Upper lobe of left lung (tissue), 6 donors: Measurements from ENCODE around the gene NCOA4. TPM values are rescaled to one million over a fixed set of nuclear protein-coding genes. Genes with fewer than 3 reads are reported as not detected.

Experiments used
- ATAC-seq, 2 donors: fragments of 200-7000 bp; cut with Tn5 transposase; one replicate each; pipeline ENCODE4 v1.9.1; 2022; ENCODE audit warnings: mild to moderate bottlenecking in 2 of 2, moderate library complexity in 2 of 2; ENCODE audit not compliant: low FRiP score in 2 of 2
- DNase-seq, 2 donors: peaks; one replicate each; pipeline ENCODE4 v3.0.0-alpha.2; 2019 to 2020
- H3K27ac ChIP-seq, 4 donors: fragments of 200-600 bp; sonication (generic); one replicate each; pipeline ENCODE4 v1.5.1; 2016 to 2019
- H3K27me3 ChIP-seq, 4 donors: fragments of 200-600 bp; sonication (generic); one replicate each; pipeline ENCODE4 v1.5.1; 2017 to 2019
- H3K36me3 ChIP-seq, 4 donors: fragments of 200-600 bp; sonication (generic); one replicate each; pipeline ENCODE4 v1.5.1; 2016 to 2019
- H3K4me1 ChIP-seq, 4 donors: fragments of 200-600 bp; sonication (generic); one replicate each; pipeline ENCODE4 v1.5.1; 2018 to 2019
- H3K4me3 ChIP-seq, 4 donors: fragments of 200-600 bp; sonication (generic); one replicate each; pipeline ENCODE4 v1.5.1; 2017 to 2019; ENCODE audit warnings: mild to moderate bottlenecking in 2 of 4, moderate library complexity in 1 of 4
- H3K9me3 ChIP-seq, 4 donors: fragments of 200-600 bp; sonication (generic); one replicate each; pipeline ENCODE4 v1.5.1; 2018 to 2019
- EP300 ChIP-seq, 4 donors: sonication (generic); formaldehyde crosslinking; IDR thresholded peaks; one replicate each; pipeline ENCODE4 v1.5.1; 2017; ENCODE audit warnings: antibody characterized with exemption in 4 of 4, control low read depth in 2 of 4
- POLR2A ChIP-seq, 4 donors: fragments of 450-650 bp; IDR thresholded peaks; one replicate each; pipeline ENCODE4 v1.5.1; 2016 to 2017; ENCODE audit warnings: antibody characterized with exemption in 4 of 4, mild to moderate bottlenecking in 2 of 4
- POLR2AphosphoS5 ChIP-seq, 2 donors: sonication (generic); formaldehyde crosslinking; IDR thresholded peaks; one replicate each; pipeline ENCODE4 v1.5.1; 2017; ENCODE audit warnings: antibody characterized with exemption in 2 of 2
- WGBS, 2 donors: methylation state at CpG; one replicate each; pipeline ENCODE4 v1.1.5; 2017 to 2018; 5-methylcytosine and 5-hydroxymethylcytosine counted together
- total RNA-seq, 6 donors: library from RNA; depleted of rRNA in 4 of 6; stranded (reverse); fragments of >200 nt in 4 of 6; gene quantifications; one replicate each; pipeline versions ENCODE4 v1.1.0 to v1.2.1, GENCODE V29; 2016 to 2021
- TF ChIP-seq, protein P1 (sequence below), 6 experiments: fragments of 450-650 bp in 4 of 6; fragments of 200-600 bp in 2 of 6; sonication (generic) in 2 of 6; IDR thresholded peaks; one replicate each; pipeline ENCODE4 v1.5.1; 2016 to 2019; ENCODE audit warnings: antibody characterized with exemption in 6 of 6
- donor health status: DM: no; HTN: no; CAD: no; lungs with moderate emphysema.
- donor health status: DM: no; HTN: yes; CAD: no; lungs with severe emphysema.

NCOA4 gene
- total RNA-seq, 6 donors from 2014 or later: 57.6 to 184 (median 144) TPM

- Histone ChIP-seq H3K36me3 (no peaks in the 10 kb centered on the region), H3K27ac (no peak overlapping the region), H3K4me3 (no peak overlapping the region), H3K9me3 (no peaks in the 10 kb centered on the region), H3K4me1 (no peaks in the 10 kb centered on the region), H3K27me3 (no peaks in the 10 kb centered on the region)
- TF ChIP-seq POLR2AphosphoS5 (IDR thresholded peaks at IDR 0.05) (no peak), EP300 (IDR thresholded peaks at IDR 0.05) (no peak), POLR2A (IDR thresholded peaks at IDR 0.05) (no peak)
- TF ChIP-seq, protein P1, sequence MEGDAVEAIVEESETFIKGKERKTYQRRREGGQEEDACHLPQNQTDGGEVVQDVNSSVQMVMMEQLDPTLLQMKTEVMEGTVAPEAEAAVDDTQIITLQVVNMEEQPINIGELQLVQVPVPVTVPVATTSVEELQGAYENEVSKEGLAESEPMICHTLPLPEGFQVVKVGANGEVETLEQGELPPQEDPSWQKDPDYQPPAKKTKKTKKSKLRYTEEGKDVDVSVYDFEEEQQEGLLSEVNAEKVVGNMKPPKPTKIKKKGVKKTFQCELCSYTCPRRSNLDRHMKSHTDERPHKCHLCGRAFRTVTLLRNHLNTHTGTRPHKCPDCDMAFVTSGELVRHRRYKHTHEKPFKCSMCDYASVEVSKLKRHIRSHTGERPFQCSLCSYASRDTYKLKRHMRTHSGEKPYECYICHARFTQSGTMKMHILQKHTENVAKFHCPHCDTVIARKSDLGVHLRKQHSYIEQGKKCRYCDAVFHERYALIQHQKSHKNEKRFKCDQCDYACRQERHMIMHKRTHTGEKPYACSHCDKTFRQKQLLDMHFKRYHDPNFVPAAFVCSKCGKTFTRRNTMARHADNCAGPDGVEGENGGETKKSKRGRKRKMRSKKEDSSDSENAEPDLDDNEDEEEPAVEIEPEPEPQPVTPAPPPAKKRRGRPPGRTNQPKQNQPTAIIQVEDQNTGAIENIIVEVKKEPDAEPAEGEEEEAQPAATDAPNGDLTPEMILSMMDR (IDR thresholded peaks at IDR 0.05): no peak
- DNase-seq: no peak
- WGBS, 2 donors: 86 to 93% methylated on average over 2 of the region's 2 CpGs
- no peak for ATAC-seq
Observed at GRCh38 chr10:46068905-46069304, 38.5 kb upstream of the NCOA4 start.

- Histone ChIP-seq H3K27me3 (no peaks in the 10 kb centered on the region), H3K4me3 (no peak overlapping the region), H3K4me1 (no peaks in the 10 kb centered on the region), H3K27ac (no peak overlapping the region), H3K9me3 (no peaks in the 10 kb centered on the region), H3K36me3 (no peaks in the 10 kb centered on the region)
- DNase-seq (no peak), ATAC-seq (no peak)
- TF ChIP-seq POLR2AphosphoS5 (IDR thresholded peaks at IDR 0.05): no peak
- TF ChIP-seq, protein P1 (IDR thresholded peaks at IDR 0.05): no peak
- no peak for TF ChIP-seq POLR2A (IDR thresholded peaks at IDR 0.05)
- no peak for TF ChIP-seq EP300 (IDR thresholded peaks at IDR 0.05)
- WGBS, 2 donors: 64 to 68% methylated on average over 1 of the region's 1 CpG
Observed at GRCh38 chr10:46068117-46068516, 37.7 kb upstream of the NCOA4 start.

DNA sequence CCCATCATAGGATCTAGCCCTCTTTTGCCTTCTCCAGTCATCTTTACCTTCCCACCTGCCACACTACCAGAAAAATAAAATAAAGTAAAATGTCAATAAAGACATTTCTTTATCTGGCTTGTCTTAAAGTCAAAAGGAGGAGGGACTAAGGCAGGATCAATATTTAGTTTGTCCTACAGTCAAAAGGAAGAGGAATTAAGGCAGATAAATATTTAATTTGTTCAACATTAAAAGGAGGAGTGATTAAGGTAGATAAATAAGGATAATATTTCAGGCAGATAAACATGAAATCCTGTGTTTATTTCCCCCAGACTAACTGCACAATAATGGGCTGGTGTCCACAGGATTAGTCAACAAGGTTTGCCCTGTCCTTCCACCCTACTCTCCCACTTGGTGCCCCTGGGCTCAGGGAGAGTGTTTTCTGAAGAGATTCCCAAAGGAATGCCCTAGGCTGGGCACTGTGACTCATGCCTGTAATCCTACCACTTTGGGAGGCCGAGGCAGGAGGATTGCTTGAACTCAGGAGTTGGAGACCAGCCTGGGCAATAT lies 33.9 kb upstream of the NCOA4 start:
- no peaks in the 10 kb centered on the region for H3K9me3 ChIP-seq
- no peak overlapping the region for H3K4me3 ChIP-seq
- WGBS, 2 donors: 89 to 100% methylated on average over 1 of the region's 1 CpG
- H3K27ac ChIP-seq: no peak overlapping the region
- DNase-seq (no peak), ATAC-seq (no peak)
- no peaks in the 10 kb centered on the region for H3K36me3 ChIP-seq
- TF ChIP-seq POLR2A (IDR thresholded peaks at IDR 0.05): no peak
- no peak for TF ChIP-seq POLR2AphosphoS5 (IDR thresholded peaks at IDR 0.05)
- TF ChIP-seq, protein P1 (IDR thresholded peaks at IDR 0.05): no peak
- no peak for TF ChIP-seq EP300 (IDR thresholded peaks at IDR 0.05)
- H3K27me3 ChIP-seq: no peaks in the 10 kb centered on the region
- H3K4me1 ChIP-seq: no peaks in the 10 kb centered on the region

- H3K27me3 ChIP-seq: no peaks in the 10 kb centered on the region
- 76 to 83% methylated on average over 14 of the region's 14 CpGs for WGBS, 2 donors
Observed at GRCh38 chr10:46062723-46063428, 32.5 kb upstream of the NCOA4 start.

More at GRCh38 chr10:46062723-46063428, 32.5 kb upstream of the NCOA4 start:
- TF ChIP-seq EP300 (IDR thresholded peaks at IDR 0.05): no peak
- TF ChIP-seq, protein P1 (IDR thresholded peaks at IDR 0.05): no peak
- no peak for TF ChIP-seq POLR2A (IDR thresholded peaks at IDR 0.05)
- TF ChIP-seq POLR2AphosphoS5 (IDR thresholded peaks at IDR 0.05): no peak
- no peaks in the 10 kb centered on the region for H3K36me3 ChIP-seq
- DNase-seq: no peak
- no peaks in the 10 kb centered on the region for H3K9me3 ChIP-seq
- ATAC-seq: no peak
- H3K4me3 ChIP-seq: no peak overlapping the region
- no peaks in the 10 kb centered on the region for H3K4me1 ChIP-seq
- no peak overlapping the region for H3K27ac ChIP-seq
